DND-41 (cell line): ENCODE results near the gene MPI.

Experiments used
- EZH2 ChIP-seq: IDR thresholded peaks from 3 replicates; pipeline ENCODE4 v1.6.1; 2012; ENCODE audit warnings: borderline replicate concordance, low read depth, mild to moderate bottlenecking, moderate library complexity, low read length, inconsistent platforms; ENCODE audit not compliant: severe bottlenecking
- TF ChIP-seq, protein P1 (sequence below): IDR thresholded peaks from 2 replicates; pipeline ENCODE4 v1.5.1; 2012; ENCODE audit warnings: borderline replicate concordance, low read length, moderate library complexity, mild to moderate bottlenecking; ENCODE audit not compliant: poor library complexity, severe bottlenecking; ENCODE audit errors: extremely low read depth

DNA sequence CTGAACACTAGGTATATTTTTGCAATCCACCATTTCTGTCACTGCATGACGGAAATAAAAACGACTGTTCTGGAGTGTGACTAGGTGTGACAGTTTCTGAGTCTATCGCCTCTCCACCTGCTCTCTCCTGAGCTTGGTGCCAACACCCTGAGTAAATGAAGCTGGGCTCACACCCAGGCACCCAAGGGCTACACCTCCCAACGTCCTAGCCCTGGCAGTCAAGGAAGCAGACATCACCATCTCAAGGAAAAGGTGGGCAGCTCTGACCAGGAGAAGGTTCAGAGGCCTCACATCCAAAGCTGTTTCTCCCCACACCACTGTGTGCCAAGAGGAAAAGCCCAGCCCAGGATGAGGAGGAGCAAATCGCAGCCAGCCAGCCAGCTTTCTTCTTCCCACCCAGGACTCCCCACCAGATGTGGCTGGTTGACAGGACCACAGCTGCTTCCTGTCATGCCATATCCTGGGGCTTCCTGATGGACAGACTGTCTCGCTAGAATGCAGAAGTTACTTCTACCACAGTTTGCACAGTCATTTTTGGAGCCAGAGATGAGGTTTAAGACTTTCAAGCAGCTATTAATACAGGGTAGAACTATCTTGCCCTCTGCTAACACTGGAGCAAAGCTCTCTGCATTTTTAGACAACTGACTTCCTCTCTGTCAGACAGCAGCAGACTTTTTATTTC, 20.0 kb upstream of the MPI start:
- TF ChIP-seq, protein P1, sequence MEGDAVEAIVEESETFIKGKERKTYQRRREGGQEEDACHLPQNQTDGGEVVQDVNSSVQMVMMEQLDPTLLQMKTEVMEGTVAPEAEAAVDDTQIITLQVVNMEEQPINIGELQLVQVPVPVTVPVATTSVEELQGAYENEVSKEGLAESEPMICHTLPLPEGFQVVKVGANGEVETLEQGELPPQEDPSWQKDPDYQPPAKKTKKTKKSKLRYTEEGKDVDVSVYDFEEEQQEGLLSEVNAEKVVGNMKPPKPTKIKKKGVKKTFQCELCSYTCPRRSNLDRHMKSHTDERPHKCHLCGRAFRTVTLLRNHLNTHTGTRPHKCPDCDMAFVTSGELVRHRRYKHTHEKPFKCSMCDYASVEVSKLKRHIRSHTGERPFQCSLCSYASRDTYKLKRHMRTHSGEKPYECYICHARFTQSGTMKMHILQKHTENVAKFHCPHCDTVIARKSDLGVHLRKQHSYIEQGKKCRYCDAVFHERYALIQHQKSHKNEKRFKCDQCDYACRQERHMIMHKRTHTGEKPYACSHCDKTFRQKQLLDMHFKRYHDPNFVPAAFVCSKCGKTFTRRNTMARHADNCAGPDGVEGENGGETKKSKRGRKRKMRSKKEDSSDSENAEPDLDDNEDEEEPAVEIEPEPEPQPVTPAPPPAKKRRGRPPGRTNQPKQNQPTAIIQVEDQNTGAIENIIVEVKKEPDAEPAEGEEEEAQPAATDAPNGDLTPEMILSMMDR, result no peak
- no peak for TF ChIP-seq EZH2
